Skeletal muscle satellite cell (primary cell): ENCODE measurements around the gene CIAPIN1.

Source experiments
- H3K27me3 ChIP-seq: 2 replicates; pipeline ENCODE4 v1.7.0; 2013; ENCODE audit warnings: low read length; ENCODE audit not compliant: control insufficient read depth, insufficient read depth
- H3K36me3 ChIP-seq: 2 replicates; pipeline ENCODE4 v1.7.0; 2013; ENCODE audit warnings: mild to moderate bottlenecking, control low read depth, low read length; ENCODE audit not compliant: insufficient read depth
- H3K4me1 ChIP-seq: 2 replicates; pipeline ENCODE4 v1.7.0; 2013; ENCODE audit warnings: low read length; ENCODE audit not compliant: control insufficient read depth, insufficient read depth
- H3K4me2 ChIP-seq: 2 replicates; pipeline ENCODE4 v1.7.0; 2013; ENCODE audit warnings: mild to moderate bottlenecking, low read length
- H3K4me3 ChIP-seq: 2 replicates; pipeline ENCODE4 v1.7.0; 2013; ENCODE audit warnings: low read length
- H3K9ac ChIP-seq: 2 replicates; pipeline ENCODE4 v1.7.0; 2013; ENCODE audit warnings: mild to moderate bottlenecking, low read depth, low read length, moderate library complexity
- H3K9me3 ChIP-seq: replicated peaks from 2 replicates; pipeline ENCODE4 v1.7.0; 2013; ENCODE audit warnings: mild to moderate bottlenecking, control low read depth, low read length

Gene CIAPIN1

GRCh38 chr16:57481421-57481820, 34.2 kb upstream of the CIAPIN1 start:
- Histone ChIP-seq H3K4me1 (peaks cover 35% of the 10 kb centered on the region), H3K9me3 (no peaks in the 10 kb centered on the region), H3K4me2 (no peak overlapping the region), H3K27me3 (no peaks in the 10 kb centered on the region), H3K36me3 (no peaks in the 10 kb centered on the region), H3K9ac (no peak overlapping the region), H3K4me3 (no peak overlapping the region)

- no peaks in the 10 kb centered on the region for H3K9me3 ChIP-seq
- no peak overlapping the region for H3K4me2 ChIP-seq
- no peak overlapping the region for H3K4me3 ChIP-seq
- H3K4me1 ChIP-seq, result peaks cover 34% of the 10 kb centered on the region
- H3K36me3 ChIP-seq, result no peaks in the 10 kb centered on the region
- H3K27me3 ChIP-seq, result no peaks in the 10 kb centered on the region
- H3K9ac ChIP-seq, result no peak overlapping the region
Measured at GRCh38 chr16:57480754-57481230, 33.6 kb upstream of the CIAPIN1 start.

- Histone ChIP-seq H3K9me3 (no peaks in the 10 kb centered on the region), H3K36me3 (no peaks in the 10 kb centered on the region), H3K4me2 (peak overlapping the region; percentile 90), H3K4me3 (peak overlapping the region; percentile 80), H3K27me3 (no peaks in the 10 kb centered on the region), H3K9ac (no peak overlapping the region), H3K4me1 (peaks cover 28% of the 10 kb centered on the region)
Measured at GRCh38 chr16:57479976-57480753, 33.0 kb upstream of the CIAPIN1 start.

- no peaks in the 10 kb centered on the region for H3K9me3 ChIP-seq
- peak overlapping the region; percentile 75 for H3K9ac ChIP-seq
- peak overlapping the region; percentile 90 for H3K4me2 ChIP-seq
- H3K4me1 ChIP-seq, result peaks cover 25% of the 10 kb centered on the region
- H3K27me3 ChIP-seq, result no peaks in the 10 kb centered on the region
- H3K36me3 ChIP-seq, result peaks cover 2% of the 10 kb centered on the region
- H3K4me3 ChIP-seq, result peak overlapping the region; percentile 80
Measured at GRCh38 chr16:57479205-57479975, 32.2 kb upstream of the CIAPIN1 start.

- Histone ChIP-seq H3K9ac (peak overlapping the region; percentile 75), H3K9me3 (no peaks in the 10 kb centered on the region)
Measured at GRCh38 chr16:57478396-57479204, 31.4 kb upstream of the CIAPIN1 start.

GRCh38 chr16:57477531-57478202, 30.5 kb upstream of the CIAPIN1 start:
- H3K9me3 ChIP-seq, result no peaks in the 10 kb centered on the region
- H3K36me3 ChIP-seq, result peaks cover 19% of the 10 kb centered on the region
- no peak overlapping the region for H3K4me3 ChIP-seq
- peaks cover 25% of the 10 kb centered on the region for H3K4me1 ChIP-seq
- no peak overlapping the region for H3K9ac ChIP-seq
- no peak overlapping the region for H3K4me2 ChIP-seq
- no peaks in the 10 kb centered on the region for H3K27me3 ChIP-seq

More at GRCh38 chr16:57478396-57479204, 31.4 kb upstream of the CIAPIN1 start:
- Histone ChIP-seq H3K4me3 (peak overlapping the region; percentile 80), H3K27me3 (no peaks in the 10 kb centered on the region), H3K4me2 (peak overlapping the region; percentile 90), H3K36me3 (peaks cover 10% of the 10 kb centered on the region), H3K4me1 (peaks cover 25% of the 10 kb centered on the region)

- no peak overlapping the region for H3K4me2 ChIP-seq
- no peak overlapping the region for H3K9ac ChIP-seq
- H3K27me3 ChIP-seq, result no peaks in the 10 kb centered on the region
- H3K4me1 ChIP-seq, result peaks cover 25% of the 10 kb centered on the region
- H3K9me3 ChIP-seq, result no peaks in the 10 kb centered on the region
- peaks cover 28% of the 10 kb centered on the region for H3K36me3 ChIP-seq
- H3K4me3 ChIP-seq, result no peak overlapping the region
Measured at GRCh38 chr16:57476546-57477410, 29.6 kb upstream of the CIAPIN1 start.

GRCh38 chr16:57475711-57476339, 28.6 kb upstream of the CIAPIN1 start:
- Histone ChIP-seq H3K4me1 (peaks cover 25% of the 10 kb centered on the region), H3K27me3 (no peaks in the 10 kb centered on the region), H3K4me3 (no peak overlapping the region), H3K9me3 (no peaks in the 10 kb centered on the region), H3K4me2 (no peak overlapping the region), H3K9ac (no peak overlapping the region), H3K36me3 (peaks cover 35% of the 10 kb centered on the region)

- no peaks in the 10 kb centered on the region for H3K27me3 ChIP-seq
- H3K4me1 ChIP-seq, result peaks cover 23% of the 10 kb centered on the region
- no peak overlapping the region for H3K9ac ChIP-seq
- H3K4me3 ChIP-seq, result no peak overlapping the region
- H3K4me2 ChIP-seq, result no peak overlapping the region
- peaks cover 44% of the 10 kb centered on the region for H3K36me3 ChIP-seq
- no peaks in the 10 kb centered on the region for H3K9me3 ChIP-seq
Measured at GRCh38 chr16:57474671-57475661, 27.8 kb upstream of the CIAPIN1 start.
